Measurements from ENCODE around the gene PNPT1.

PNPT1 gene

DNA sequence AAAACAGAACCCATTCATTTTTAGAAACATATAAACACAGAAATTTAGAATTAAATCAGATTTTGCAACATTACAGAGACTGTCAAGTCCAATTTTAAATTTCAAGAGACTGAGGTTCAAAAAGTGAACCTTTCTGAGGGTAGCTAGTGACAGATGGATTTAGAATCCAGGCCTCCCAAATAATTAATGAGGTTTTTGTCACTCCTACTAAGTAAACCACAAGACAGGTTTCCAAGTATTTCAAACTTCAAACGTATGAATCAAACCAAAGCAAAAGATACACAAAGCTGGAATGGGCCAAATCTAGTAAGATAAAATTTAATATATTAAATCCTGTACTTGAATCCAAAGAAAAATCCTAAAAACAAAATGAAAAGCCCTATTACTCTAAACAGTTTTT is 101.5 kb downstream of the PNPT1 start:
- no peak for DNase-seq

DNA sequence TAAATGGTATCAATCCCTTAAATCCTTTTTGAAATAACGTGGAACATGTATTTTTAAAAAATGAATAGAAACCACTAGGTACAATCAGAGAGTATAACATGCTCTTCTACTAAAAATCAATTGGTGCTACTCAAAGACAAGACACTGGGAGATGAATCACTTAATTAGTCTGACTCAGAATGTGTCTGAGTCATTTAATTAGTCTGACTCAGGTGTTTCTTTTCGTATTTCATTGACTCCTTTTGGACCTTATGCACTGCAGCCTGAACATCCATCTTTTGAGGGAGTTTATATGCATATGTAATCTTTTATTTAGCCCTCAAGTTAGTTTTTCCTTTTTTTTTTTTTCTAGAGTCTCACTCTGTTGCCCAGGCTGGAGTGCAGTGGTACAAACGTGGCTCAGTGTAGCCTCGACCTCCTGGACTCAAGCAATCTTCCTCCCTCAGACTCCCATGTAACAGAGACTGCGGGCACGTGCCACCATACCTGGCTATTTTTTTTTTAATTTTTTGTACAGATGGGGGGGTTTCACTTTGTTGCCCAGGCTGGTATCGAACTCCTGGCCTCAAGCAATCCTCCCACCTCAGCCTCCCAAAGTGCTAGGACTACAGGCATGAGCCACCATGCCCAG is 102.7 kb downstream of the PNPT1 start:
- no peak for DNase-seq

DNA sequence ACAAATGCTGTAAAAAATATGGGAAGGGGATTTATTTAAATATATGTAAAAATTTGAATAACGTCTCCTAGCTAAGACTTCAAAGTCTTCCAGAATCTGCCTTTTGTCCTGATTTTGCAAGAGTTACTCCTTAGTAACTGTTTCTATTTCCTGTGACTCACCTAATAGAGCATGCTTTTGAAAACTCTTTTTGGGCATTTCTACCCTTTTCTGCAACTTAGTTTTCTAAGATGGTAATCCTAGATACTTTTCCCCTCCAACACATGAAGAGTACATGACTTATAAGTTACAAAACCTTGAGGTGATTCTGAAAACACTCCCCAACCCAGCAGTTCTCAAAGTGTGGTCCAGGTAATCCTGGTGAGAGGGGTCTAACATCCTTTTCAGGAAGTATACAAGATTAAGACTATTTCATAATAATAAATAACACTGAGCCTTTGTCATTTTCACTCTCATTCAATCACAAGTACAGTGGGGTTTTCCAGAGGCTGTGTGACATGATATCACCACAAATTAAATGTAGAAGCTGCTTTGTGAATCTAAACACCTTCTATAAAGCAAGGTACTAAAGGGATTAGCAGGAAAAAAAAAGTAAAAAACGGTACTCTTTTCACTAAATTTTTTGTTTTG is 108.1 kb downstream of the PNPT1 start:
- DNase-seq: no peak

Data from cortex of kidney (tissue), 1 donor.